ENCODE data around the gene EME1. TPM values are rescaled to one million over a fixed set of nuclear protein-coding genes. Genes with fewer than 3 reads are reported as not detected.
A peak's percentile ranks its signal among the peaks of the same experiment; 100 is the strongest.
"Not testable (repeated sequence)": the region's sequence is repeated elsewhere in the genome, so short reads cannot be mapped to it uniquely, and the experiment has no call there.

EME1 gene
- total RNA-seq, 1 experiment from 2014 or later = 20.0 TPM

- Histone ChIP-seq H3K36me3 (ENCODE audit: low read depth, low read length) (no peaks in the 10 kb centered on the region), H3K9ac (ENCODE audit: low read length) (peak overlapping the region; percentile 51), H3K27me3 (ENCODE audit: low read length) (no peaks in the 10 kb centered on the region), H3K9me3 (ENCODE audit: low read length) (no peaks in the 10 kb centered on the region), H3K4me2 (ENCODE audit: low read length) (peak overlapping the region; percentile 90), H4K20me1 (ENCODE audit: low read length) (no peaks in the 10 kb centered on the region), H3K4me1 (ENCODE audit: insufficient read depth, low read length) (peaks cover 56% of the 10 kb centered on the region), H3K27ac (ENCODE audit: low read length) (peak overlapping the region; percentile 1; the same call in 1 of the 2 replicates), H3K4me3 (ENCODE audit: low read length) (peak overlapping the region; percentile 83), H3K79me2 (ENCODE audit: low read length) (peaks cover 45% of the 10 kb centered on the region), H3F3A (ENCODE audit: low read length, unreplicated experiment) (peaks cover 9% of the 10 kb centered on the region), H2AFZ (ENCODE audit: low read length) (peak overlapping the region; percentile 8), H3K9me2 (replicated peaks; ENCODE audit: low read length) (no peaks in the 10 kb centered on the region)
- DNase-seq (peak; percentile 57), ATAC-seq (peak; percentile 36)
- TSS peak; percentile 58 for BruUV-seq (replicated peaks)
- TF ChIP-seq EZH2 (IDR thresholded peaks at IDR 0.05; ENCODE audit: low read length, unreplicated experiment) (no peak), CTCF (conservative IDR thresholded peaks at IDR 0.05; ENCODE audit: low read depth, low read length) (peak; percentile 82)
- POLR2A ChIA-PET (ENCODE audit: unreplicated experiment) = interaction anchor here (0.6 kb wide), 1 partner anchor 1855 kb away, joined by 5 read pairs; no protein-coding TSS in a partner anchor
- intact Hi-C loops (cut with micrococcal nuclease) = loop anchor here (1.0 to 2.0 kb wide), 2 partner anchors 20 to 36 kb away; no protein-coding TSS in a partner anchor
- CTCF ChIA-PET = interaction anchor here (0.5 to 1.2 kb wide), 4 partner anchors 13 to 129 kb away, joined by 3 to 5 read pairs (median 4); no protein-coding TSS in a partner anchor
Observed at GRCh38 chr17:50426814-50427787, 54.1 kb downstream of the EME1 start.

DNA sequence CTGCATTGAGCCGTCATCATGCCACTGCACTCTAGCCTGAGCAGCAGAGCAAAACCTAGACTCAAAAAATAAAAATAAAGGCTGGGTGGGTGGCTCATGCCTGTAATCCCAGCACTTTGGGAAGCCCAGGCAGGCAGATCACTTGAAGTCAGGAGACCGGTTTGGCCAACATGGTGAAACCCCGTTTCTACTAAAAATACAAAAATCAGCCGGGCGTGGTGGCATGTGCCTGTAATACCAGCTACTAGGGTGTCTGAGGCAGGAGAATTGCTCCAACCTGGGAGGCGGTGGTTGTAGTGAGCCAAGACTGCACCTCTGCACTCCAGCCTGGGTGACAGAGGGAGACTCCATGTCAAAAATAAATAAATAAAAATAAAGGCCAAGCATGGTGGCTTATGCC, 55.1 kb downstream of the EME1 start:
- intact Hi-C loops (cut with micrococcal nuclease); CTCF ChIA-PET; H3K9me3 ChIP-seq (ENCODE audit: low read length); H3F3A ChIP-seq (ENCODE audit: low read length, unreplicated experiment); DNase-seq; POLR2A ChIA-PET (ENCODE audit: unreplicated experiment); H3K9me2 ChIP-seq (replicated peaks; ENCODE audit: low read length); H2AFZ ChIP-seq (ENCODE audit: low read length); ATAC-seq; H3K27me3 ChIP-seq (ENCODE audit: low read length); H3K36me3 ChIP-seq (ENCODE audit: low read depth, low read length); H4K20me1 ChIP-seq (ENCODE audit: low read length); BruUV-seq (replicated peaks); H3K9ac ChIP-seq (ENCODE audit: low read length); H3K27ac ChIP-seq (ENCODE audit: low read length): not testable (repeated sequence)
- Histone ChIP-seq H3K4me1 (ENCODE audit: insufficient read depth, low read length) (peaks cover 48% of the 10 kb centered on the region), H3K79me2 (ENCODE audit: low read length) (peaks cover 45% of the 10 kb centered on the region), H3K4me2 (ENCODE audit: low read length) (peak overlapping the region; percentile 90), H3K4me3 (ENCODE audit: low read length) (peak overlapping the region; percentile 83; the same call in 1 of the 2 replicates)

DNA sequence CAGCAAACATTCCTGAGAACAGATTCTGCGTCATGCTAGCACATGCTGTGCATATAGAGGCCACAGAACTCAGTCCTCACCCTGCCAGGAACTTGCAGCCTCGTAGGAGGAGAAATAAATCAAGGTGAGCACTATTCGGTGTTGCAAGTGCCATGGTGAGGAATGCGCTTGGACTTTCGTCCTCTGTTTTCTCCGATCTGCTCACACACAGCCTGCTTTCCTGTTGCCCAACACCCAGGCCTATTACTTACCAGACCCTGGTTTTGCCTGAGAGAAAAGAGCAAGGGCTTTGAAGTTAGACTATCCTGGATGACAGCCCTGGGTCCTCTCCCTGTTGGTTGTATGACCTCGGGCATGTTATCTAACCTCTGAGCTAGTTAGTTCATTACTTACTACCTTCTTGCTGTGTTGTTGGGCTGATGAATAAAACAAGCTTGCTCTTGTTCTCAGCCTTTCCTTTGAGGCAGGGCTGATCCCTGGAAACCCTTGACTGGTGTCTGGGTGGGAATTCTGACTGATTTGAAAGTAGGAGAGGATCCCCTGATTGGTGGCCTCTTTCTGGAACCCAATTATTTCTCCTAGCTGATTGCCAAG, 55.9 kb downstream of the EME1 start:
- Histone ChIP-seq H3K4me2 (ENCODE audit: low read length) (no peak overlapping the region), H4K20me1 (ENCODE audit: low read length) (no peaks in the 10 kb centered on the region), H3F3A (ENCODE audit: low read length, unreplicated experiment) (peaks cover 4% of the 10 kb centered on the region), H3K27me3 (ENCODE audit: low read length) (no peaks in the 10 kb centered on the region), H3K9ac (ENCODE audit: low read length) (no peak overlapping the region), H3K36me3 (ENCODE audit: low read depth, low read length) (no peaks in the 10 kb centered on the region), H3K4me1 (ENCODE audit: insufficient read depth, low read length) (peaks cover 40% of the 10 kb centered on the region), H3K79me2 (ENCODE audit: low read length) (peaks cover 51% of the 10 kb centered on the region), H2AFZ (ENCODE audit: low read length) (no peak overlapping the region), H3K27ac (ENCODE audit: low read length) (no peak overlapping the region), H3K9me2 (replicated peaks; ENCODE audit: low read length) (no peaks in the 10 kb centered on the region), H3K9me3 (ENCODE audit: low read length) (no peaks in the 10 kb centered on the region), H3K4me3 (ENCODE audit: low read length) (no peak overlapping the region)
- TF ChIP-seq EZH2 (IDR thresholded peaks at IDR 0.05; ENCODE audit: low read length, unreplicated experiment) (no peak), EZH2phosphoT487 (IDR thresholded peaks at IDR 0.05; ENCODE audit: borderline replicate concordance, low read length) (no peak), CTCF (conservative IDR thresholded peaks at IDR 0.05; ENCODE audit: low read depth, low read length) (no peak)
- intact Hi-C loops (cut with micrococcal nuclease) = no loop called here
- DNase-seq (no peak), ATAC-seq (no peak)
- CTCF ChIA-PET = no interaction called here
- POLR2A ChIA-PET (ENCODE audit: unreplicated experiment) = no interaction called here
- BruUV-seq (replicated peaks) = no TSS peak
